ENCODE data around the gene RABGGTA.
A peak's percentile ranks its signal among the peaks of the same experiment; 100 is the strongest.
"Not testable (repeated sequence)": the region's sequence is repeated elsewhere in the genome, so short reads cannot be mapped to it uniquely, and the experiment has no call there.

The RABGGTA gene

GRCh38 chr14:24234095-24235005 is 37.0 kb downstream of the RABGGTA start:
- ATAC-seq (replicated peaks; ENCODE audit: extremely low read depth, poor library complexity, severe bottlenecking) (no peak), DNase-seq (ENCODE audit: low spot score in 2 of 2) (no peak)
- peak overlapping the region; percentile 86 for H3K4me3 Mint-ChIP-seq
- peak overlapping the region; percentile 49 for H3K27ac Mint-ChIP-seq (ENCODE audit: low read depth)
- H3K27me3 Mint-ChIP-seq = no peaks in the 10 kb centered on the region
- peaks cover 37% of the 10 kb centered on the region for H3K36me3 Mint-ChIP-seq (ENCODE audit: insufficient read depth)
- H3K9me3 Mint-ChIP-seq = no peaks in the 10 kb centered on the region
- H3K4me1 Mint-ChIP-seq = peaks cover 68% of the 10 kb centered on the region

DNA sequence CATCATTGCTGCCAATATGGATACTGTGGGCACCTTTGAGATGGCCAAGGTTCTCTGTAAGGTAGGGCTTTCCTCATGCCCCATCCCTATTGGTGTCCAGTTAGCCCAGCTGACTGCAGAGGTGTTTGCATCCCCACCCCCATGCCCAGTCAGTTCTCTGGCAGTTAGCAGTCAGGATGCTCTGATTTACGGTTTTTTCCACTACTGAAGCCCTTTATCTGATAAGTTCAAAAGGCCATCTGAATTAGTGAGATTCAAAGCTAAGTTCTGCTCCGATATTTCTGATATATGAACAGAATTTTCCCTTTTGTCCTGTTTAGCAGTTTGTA is 37.9 kb downstream of the RABGGTA start:
- Mint-ChIP-seq H3K27ac (ENCODE audit: low read depth) (peak overlapping the region; percentile 8), H3K36me3 (ENCODE audit: insufficient read depth) (peaks cover 31% of the 10 kb centered on the region), H3K9me3 (no peaks in the 10 kb centered on the region), H3K4me3 (peak overlapping the region; percentile 86), H3K27me3 (no peaks in the 10 kb centered on the region), H3K4me1 (peaks cover 64% of the 10 kb centered on the region)
- ATAC-seq (replicated peaks; ENCODE audit: extremely low read depth, poor library complexity, severe bottlenecking) (no peak), DNase-seq (ENCODE audit: low spot score in 2 of 2) (no peak)

DNA sequence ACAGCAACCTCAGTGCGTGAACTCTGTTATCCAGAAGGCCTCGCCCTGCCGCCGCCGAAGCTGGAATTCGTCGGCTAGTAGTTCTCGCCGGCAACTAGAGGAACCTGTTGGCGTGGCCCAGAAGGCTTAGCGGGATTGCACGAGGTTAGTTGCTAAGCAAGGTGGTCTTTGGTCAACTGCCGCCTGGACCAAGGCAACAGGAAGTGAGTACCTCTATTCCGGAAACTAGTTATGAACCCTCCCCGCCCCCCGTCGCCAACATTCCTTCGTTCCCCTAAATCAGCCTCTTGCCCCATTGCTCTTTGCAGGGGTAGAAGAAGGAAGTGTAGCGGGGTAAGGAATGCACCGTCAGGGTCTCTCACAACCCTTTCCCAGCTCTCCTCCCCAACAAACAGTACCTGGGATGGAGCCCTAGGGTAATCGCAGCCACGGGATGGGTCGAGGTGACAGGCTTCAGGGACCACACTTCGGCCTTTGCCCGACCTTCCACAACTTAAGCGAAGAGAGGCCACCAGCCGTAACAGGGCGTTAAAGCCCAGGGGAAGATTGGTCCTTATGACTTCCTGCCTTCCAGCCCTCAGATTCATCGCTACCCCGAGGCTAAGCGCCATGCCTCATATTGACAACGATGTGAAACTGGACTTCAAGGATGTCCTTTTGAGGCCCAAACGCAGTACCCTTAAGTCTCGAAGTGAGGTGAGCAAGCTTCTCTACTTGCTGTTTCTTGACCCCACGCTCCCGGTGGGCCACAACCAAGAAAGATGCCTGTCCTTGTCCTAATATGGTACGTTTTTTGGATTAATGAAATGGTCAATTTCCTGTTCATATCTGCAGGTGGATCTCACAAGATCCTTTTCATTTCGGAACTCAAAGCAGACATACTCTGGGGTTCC is 38.5 kb downstream of the RABGGTA start, which contains the start of gene GMPR2:
TSS of gene GMPR2 (plus strand) at position 285 of the 893 bp plus-strand sequence. CDS start at position 610, 325 bp downstream.
- ATAC-seq (replicated peaks; ENCODE audit: extremely low read depth, poor library complexity, severe bottlenecking) = peak; percentile 15
- no peak for DNase-seq (ENCODE audit: low spot score in 2 of 2)
- no peaks in the 10 kb centered on the region for H3K9me3 Mint-ChIP-seq
- H3K36me3 Mint-ChIP-seq (ENCODE audit: insufficient read depth) = peaks cover 27% of the 10 kb centered on the region
- peak within 1 kb of the TSS; percentile 89 for H3K27ac Mint-ChIP-seq (ENCODE audit: low read depth)
- H3K4me3 Mint-ChIP-seq = peak within 1 kb of the TSS; percentile 86
- H3K4me1 Mint-ChIP-seq = peaks cover 60% of the 10 kb centered on the region
- no peaks in the 10 kb centered on the region for H3K27me3 Mint-ChIP-seq

DNA sequence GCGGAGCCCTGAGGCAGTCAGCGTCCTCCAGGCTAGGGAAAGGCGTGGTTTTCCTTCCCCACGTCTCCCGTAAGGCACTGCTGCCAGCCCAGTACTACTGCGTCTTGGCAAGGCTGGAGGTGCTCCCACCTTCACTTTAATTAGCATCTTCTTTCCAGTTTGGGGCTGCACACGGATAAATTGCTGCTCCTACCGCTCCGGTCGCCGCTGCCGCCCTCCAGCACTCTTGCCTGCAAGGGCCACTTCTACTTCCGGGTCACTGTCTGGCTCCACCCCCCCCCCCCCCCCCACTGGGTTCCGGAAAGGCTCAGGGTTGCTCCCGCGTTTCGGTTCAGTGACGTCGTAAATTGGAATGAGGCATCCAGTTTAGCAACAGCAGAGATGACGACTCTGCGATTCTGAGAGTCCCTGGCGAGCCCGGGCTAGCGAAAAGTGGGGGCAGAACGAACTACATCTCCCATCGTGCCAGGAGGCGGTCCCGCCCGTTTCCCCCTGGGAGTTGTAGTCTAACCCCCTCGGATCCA is 39.2 kb downstream of the RABGGTA start, which contains the start of gene NEDD8:
TSS of gene NEDD8 (minus strand) at position 247 of the 524 bp plus-strand sequence. CDS start at position 147, 100 bp downstream.
- Mint-ChIP-seq H3K27ac (ENCODE audit: low read depth) (peak within 1 kb of the TSS; percentile 89), H3K36me3 (ENCODE audit: insufficient read depth) (peaks cover 25% of the 10 kb centered on the region), H3K27me3 (no peaks in the 10 kb centered on the region), H3K4me1 (peaks cover 58% of the 10 kb centered on the region), H3K4me3 (peak within 1 kb of the TSS; percentile 86), H3K9me3 (no peaks in the 10 kb centered on the region)
- peak; percentile 88 for ATAC-seq (replicated peaks; ENCODE audit: extremely low read depth, poor library complexity, severe bottlenecking)
- DNase-seq (ENCODE audit: low spot score in 2 of 2) = peak; percentile 77 to 79

GRCh38 chr14:24231263-24232120 is 39.9 kb downstream of the RABGGTA start:
- peaks cover 20% of the 10 kb centered on the region for H3K36me3 Mint-ChIP-seq (ENCODE audit: insufficient read depth)
- ATAC-seq (replicated peaks; ENCODE audit: extremely low read depth, poor library complexity, severe bottlenecking) (peak; percentile 38), DNase-seq (ENCODE audit: low spot score in 2 of 2) (no peak)
- peaks cover 56% of the 10 kb centered on the region for H3K4me1 Mint-ChIP-seq
- peak overlapping the region; percentile 89 for H3K27ac Mint-ChIP-seq (ENCODE audit: low read depth)
- H3K9me3 Mint-ChIP-seq = no peaks in the 10 kb centered on the region
- H3K27me3 Mint-ChIP-seq = no peaks in the 10 kb centered on the region
- peak overlapping the region; percentile 86 for H3K4me3 Mint-ChIP-seq

DNA sequence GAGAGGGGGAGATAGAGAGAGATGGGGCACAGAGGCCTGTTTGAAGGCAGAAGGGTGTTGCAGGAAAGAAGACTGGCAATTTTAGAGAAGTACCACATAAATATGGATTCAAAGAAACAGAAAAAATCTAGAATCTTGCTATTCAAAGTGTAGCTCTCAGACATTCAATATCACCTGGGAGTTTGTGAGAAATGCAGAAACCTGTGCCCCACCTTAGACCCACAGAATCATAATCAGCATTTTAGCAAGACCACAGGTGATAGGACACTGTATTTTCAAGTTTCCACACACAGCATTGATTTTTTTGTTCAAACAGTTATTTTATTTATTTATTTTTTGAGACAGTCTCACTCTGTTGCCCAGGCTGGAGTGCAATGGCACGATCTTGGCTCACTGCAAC is 42.5 kb downstream of the RABGGTA start:
- peaks cover 41% of the 10 kb centered on the region for H3K4me1 Mint-ChIP-seq
- no peaks in the 10 kb centered on the region for H3K9me3 Mint-ChIP-seq
- H3K4me3 Mint-ChIP-seq = no peak overlapping the region
- DNase-seq (ENCODE audit: low spot score in 2 of 2) = no peak
- peaks cover 20% of the 10 kb centered on the region for H3K36me3 Mint-ChIP-seq (ENCODE audit: insufficient read depth)
- no peaks in the 10 kb centered on the region for H3K27me3 Mint-ChIP-seq
- peak overlapping the region; percentile 25 for H3K27ac Mint-ChIP-seq (ENCODE audit: low read depth)
- no peak for ATAC-seq (replicated peaks; ENCODE audit: extremely low read depth, poor library complexity, severe bottlenecking)

- H3K36me3 Mint-ChIP-seq (ENCODE audit: insufficient read depth) = peaks cover 16% of the 10 kb centered on the region
- DNase-seq (ENCODE audit: low spot score in 2 of 2) (no peak), ATAC-seq (replicated peaks; ENCODE audit: extremely low read depth, poor library complexity, severe bottlenecking) (no peak)
- H3K27me3 Mint-ChIP-seq = no peaks in the 10 kb centered on the region
- H3K27ac Mint-ChIP-seq (ENCODE audit: low read depth) = no peak overlapping the region
- no peak overlapping the region for H3K4me3 Mint-ChIP-seq
- H3K4me1 Mint-ChIP-seq = peaks cover 26% of the 10 kb centered on the region
- no peaks in the 10 kb centered on the region for H3K9me3 Mint-ChIP-seq
Measured at GRCh38 chr14:24226473-24226872, 44.9 kb downstream of the RABGGTA start.

DNA sequence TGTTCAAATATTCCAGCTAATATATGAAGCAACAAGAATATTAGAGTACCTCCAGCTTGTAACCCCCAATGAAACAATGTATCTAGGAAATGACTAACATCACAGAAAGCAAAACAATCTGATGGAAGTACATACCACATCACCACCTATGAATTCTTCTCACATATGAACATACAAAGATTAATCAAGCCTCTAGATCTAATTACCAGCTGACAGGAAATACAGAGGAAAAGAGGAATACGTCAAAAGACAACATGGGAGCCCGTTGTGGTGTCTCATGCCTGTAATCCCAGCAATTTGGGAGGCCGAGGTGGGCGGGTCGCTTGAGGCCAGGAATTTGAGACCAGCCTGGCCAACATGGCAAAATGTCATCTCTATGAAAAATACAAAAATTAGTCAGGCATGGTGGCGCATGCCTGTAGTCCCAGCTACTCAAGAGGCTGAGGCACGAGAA is 46.8 kb downstream of the RABGGTA start:
- no peak overlapping the region for H3K4me3 Mint-ChIP-seq
- no peak for DNase-seq (ENCODE audit: low spot score in 2 of 2)
- no peak for ATAC-seq (replicated peaks; ENCODE audit: extremely low read depth, poor library complexity, severe bottlenecking)
- peak overlapping the region; percentile 62 for H3K27ac Mint-ChIP-seq (ENCODE audit: low read depth)
- peaks cover 16% of the 10 kb centered on the region for H3K36me3 Mint-ChIP-seq (ENCODE audit: insufficient read depth)
- H3K9me3 Mint-ChIP-seq = no peaks in the 10 kb centered on the region
- H3K27me3 Mint-ChIP-seq = no peaks in the 10 kb centered on the region
- H3K4me1 Mint-ChIP-seq = peaks cover 21% of the 10 kb centered on the region

- Mint-ChIP-seq H3K36me3 (ENCODE audit: insufficient read depth) (peaks cover 17% of the 10 kb centered on the region), H3K4me1 (peaks cover 21% of the 10 kb centered on the region)
- not testable (repeated sequence) for H3K4me3 Mint-ChIP-seq; H3K9me3 Mint-ChIP-seq; H3K27me3 Mint-ChIP-seq; ATAC-seq (replicated peaks; ENCODE audit: extremely low read depth, poor library complexity, severe bottlenecking); H3K27ac Mint-ChIP-seq (ENCODE audit: low read depth); DNase-seq (ENCODE audit: low spot score in 2 of 2)
Measured at GRCh38 chr14:24222987-24223386, 48.4 kb downstream of the RABGGTA start.

GRCh38 chr14:24219521-24219920 is 51.9 kb downstream of the RABGGTA start:
- no peaks in the 10 kb centered on the region for H3K27me3 Mint-ChIP-seq
- ATAC-seq (replicated peaks; ENCODE audit: extremely low read depth, poor library complexity, severe bottlenecking) (no peak), DNase-seq (ENCODE audit: low spot score in 2 of 2) (no peak)
- H3K4me1 Mint-ChIP-seq = peaks cover 29% of the 10 kb centered on the region
- H3K36me3 Mint-ChIP-seq (ENCODE audit: insufficient read depth) = peaks cover 19% of the 10 kb centered on the region
- H3K9me3 Mint-ChIP-seq = no peaks in the 10 kb centered on the region
- no peak overlapping the region for H3K27ac Mint-ChIP-seq (ENCODE audit: low read depth)
- no peak overlapping the region for H3K4me3 Mint-ChIP-seq

- Mint-ChIP-seq H3K4me1 (peaks cover 31% of the 10 kb centered on the region), H3K36me3 (ENCODE audit: insufficient read depth) (peaks cover 19% of the 10 kb centered on the region), H3K4me3 (no peak overlapping the region), H3K27ac (ENCODE audit: low read depth) (no peak overlapping the region), H3K9me3 (no peaks in the 10 kb centered on the region), H3K27me3 (no peaks in the 10 kb centered on the region)
- ATAC-seq (replicated peaks; ENCODE audit: extremely low read depth, poor library complexity, severe bottlenecking) = no peak
- no peak for DNase-seq (ENCODE audit: low spot score in 2 of 2)
Measured at GRCh38 chr14:24219080-24219479, 52.3 kb downstream of the RABGGTA start.

Measured in central memory CD8-positive, alpha-beta T cell (primary cell).